Stimulated activated CD8-positive, alpha-beta memory T cell treated with anti-CD3 and anti-CD28 coated beads, Interleukin-12 subunit alpha, Interleukin-12 subunit beta, amount 100 ng/mL, for 24 hours (primary cell): ENCODE measurements around the gene DLGAP1.
"Not testable (repeated sequence)": the region's sequence is repeated elsewhere in the genome, so short reads cannot be mapped to it uniquely, and the experiment has no call there.

Source experiments
- DNase-seq: peaks from one replicate; pipeline ENCODE4 v3.0.0-alpha.2; 2020; ENCODE audit errors: extremely low read depth

Gene DLGAP1

GRCh38 chr18:4287340-4287739 is 167.8 kb downstream of the DLGAP1 start:
- DNase-seq = not testable (repeated sequence)

- DNase-seq = no peak
Measured at GRCh38 chr18:4286256-4286655, 168.9 kb downstream of the DLGAP1 start.

- DNase-seq = no peak
Measured at GRCh38 chr18:4285525-4285924, 169.6 kb downstream of the DLGAP1 start.

- DNase-seq = no peak
Measured at GRCh38 chr18:4284528-4284927, 170.6 kb downstream of the DLGAP1 start.

GRCh38 chr18:4283746-4284291 is 171.3 kb downstream of the DLGAP1 start:
- DNase-seq = no peak

GRCh38 chr18:4282954-4283353 is 172.2 kb downstream of the DLGAP1 start:
- no peak for DNase-seq

- DNase-seq = no peak
Measured at GRCh38 chr18:4276953-4277585, 178.0 kb downstream of the DLGAP1 start.

GRCh38 chr18:4271952-4272351 is 183.2 kb downstream of the DLGAP1 start:
- DNase-seq = no peak

GRCh38 chr18:4270988-4271387 is 184.1 kb downstream of the DLGAP1 start:
- no peak for DNase-seq

- no peak for DNase-seq
Measured at GRCh38 chr18:4270016-4270415, 185.1 kb downstream of the DLGAP1 start.

GRCh38 chr18:4267641-4268040 is 187.5 kb downstream of the DLGAP1 start:
- DNase-seq = no peak

GRCh38 chr18:4264347-4264791 is 190.7 kb downstream of the DLGAP1 start:
- no peak for DNase-seq

- no peak for DNase-seq
Measured at GRCh38 chr18:4260107-4260506, 195.0 kb downstream of the DLGAP1 start.

- DNase-seq = no peak
Measured at GRCh38 chr18:4256766-4257417, 198.2 kb downstream of the DLGAP1 start.

GRCh38 chr18:4254840-4255239 is 200.3 kb downstream of the DLGAP1 start:
- DNase-seq = no peak

GRCh38 chr18:4252829-4253228 is 202.3 kb downstream of the DLGAP1 start:
- DNase-seq = no peak

GRCh38 chr18:4251873-4252272 is 203.2 kb downstream of the DLGAP1 start:
- DNase-seq = no peak

GRCh38 chr18:4251206-4251605 is 203.9 kb downstream of the DLGAP1 start:
- no peak for DNase-seq

GRCh38 chr18:4250141-4250540 is 205.0 kb downstream of the DLGAP1 start:
- DNase-seq = no peak

GRCh38 chr18:4248686-4249085 is 206.4 kb downstream of the DLGAP1 start:
- no peak for DNase-seq

- no peak for DNase-seq
Measured at GRCh38 chr18:4246374-4246773, 208.7 kb downstream of the DLGAP1 start.

GRCh38 chr18:4245456-4245855 is 209.7 kb downstream of the DLGAP1 start:
- no peak for DNase-seq

GRCh38 chr18:4242431-4243161 is 212.5 kb downstream of the DLGAP1 start:
- DNase-seq = no peak
